HepG2 (cell line): Measurements from ENCODE around the gene MROH2A. TPM values are rescaled to one million over a fixed set of nuclear protein-coding genes. Genes with fewer than 3 reads are reported as not detected.
A peak's percentile ranks its signal among the peaks of the same experiment; 100 is the strongest.

ENCODE experiments used
- ATAC-seq: fragments of 200-7000 bp; cut with Tn5 transposase; 3 replicates; pipeline ENCODE4 v1.9.1; 2020; ENCODE audit warnings: mild to moderate bottlenecking, moderate library complexity
- BruUV-seq: library from RNA; stranded (reverse); fragments of 400-500 nt; replicated peaks from 2 replicates; lab custom pipeline; 2021; lab: Mats Ljungman, UMichigan
- CTCF ChIA-PET: fragments of 300-600 bp; formaldehyde crosslinking; extraction: SDS; loops from one replicate; lab custom pipeline; 2021; ENCODE audit warnings: low total read pairs, inconsistent platforms, low intra/inter-chr PET ratio; lab: Yijun Ruan, JAX
- POLR2A ChIA-PET: fragments of 350-600 bp; sonication (Branson Sonifier 250); formaldehyde crosslinking; loops from one replicate; lab custom pipeline; 2020; ENCODE audit warnings: antibody characterized with exemption, inconsistent platforms; lab: Yijun Ruan, JAX
- DNase-seq: peaks from one replicate; pipeline ENCODE4 v3.0.0-alpha.2; 2015; ENCODE audit warnings: low spot score
- FAIRE-seq: peaks from 3 replicates; lab custom pipeline; 2011; peaks lifted over from hg19 to GRCh38; lab: Jason Lieb, UNC
- H2AFZ ChIP-seq: one replicate; pipeline ENCODE4 v1.6.1; 2011; ENCODE audit warnings: low read length, inconsistent platforms
- H3K27ac ChIP-seq: fragments of 300-600 bp; 3 replicates; pipeline ENCODE4 v1.8.0; 2011; ENCODE audit warnings: mixed run types, mild to moderate bottlenecking, mixed read lengths, low read length, inconsistent platforms; ENCODE audit not compliant: insufficient read depth; ENCODE audit errors: extremely low read length
- H3K27me3 ChIP-seq, 2 experiments: fragments of 200-600 bp in 1 of 2; 2 replicates in 1 of 2; 3 replicates in 1 of 2; pipeline versions ENCODE4 v1.6.0 to v1.8.0; 2011; ENCODE audit warnings: low read length in 2 of 2, mild to moderate bottlenecking in 2 of 2, moderate library complexity in 2 of 2, inconsistent platforms in 1 of 2; ENCODE audit not compliant: insufficient read depth in 2 of 2, control insufficient read depth in 1 of 2
- H3K36me3 ChIP-seq, 2 experiments: fragments of 200-600 bp in 1 of 2; replicated peaks in 1 of 2; 2 replicates in 1 of 2; 3 replicates in 1 of 2; pipeline versions ENCODE4 v1.5.1 to v1.8.0; 2011; ENCODE audit warnings: low read length in 2 of 2, inconsistent platforms in 1 of 2; ENCODE audit not compliant: insufficient read depth in 2 of 2, control insufficient read depth in 1 of 2
- H3K4me1 ChIP-seq: 2 replicates; pipeline ENCODE4 v1.5.1; 2012; ENCODE audit warnings: low read length, inconsistent platforms; ENCODE audit not compliant: insufficient read depth
- H3K4me2 ChIP-seq: 2 replicates; pipeline ENCODE4 v1.6.0; 2011; ENCODE audit warnings: low read depth, low read length, inconsistent platforms
- H3K4me3 ChIP-seq, 3 experiments: fragments of 200-600 bp in 1 of 3; sonication (generic), shearing (Covaris generic) in 1 of 3; replicated peaks in 1 of 3; 2 replicates each; pipeline ENCODE4 v1.5.1; 2011 to 2016; ENCODE audit warnings: low read length in 3 of 3, inconsistent platforms in 2 of 3, low read depth in 2 of 3, mild to moderate bottlenecking in 2 of 3, control low read depth in 1 of 3, mixed read lengths in 1 of 3; ENCODE audit not compliant: insufficient read depth in 1 of 3
- H3K79me2 ChIP-seq: one replicate; pipeline ENCODE4 v1.6.1; 2011; ENCODE audit warnings: low read length, inconsistent platforms; ENCODE audit not compliant: insufficient read depth
- H3K9ac ChIP-seq: 2 replicates; pipeline ENCODE4 v1.6.0; 2011; ENCODE audit warnings: mild to moderate bottlenecking, low read depth, low read length, inconsistent platforms; ENCODE audit not compliant: insufficient read depth
- H3K9me3 ChIP-seq: 2 replicates; pipeline ENCODE4 v1.5.1; 2012; ENCODE audit warnings: mild to moderate bottlenecking, low read length
- H4K20me1 ChIP-seq: 2 replicates; pipeline ENCODE4 v1.6.0; 2011; ENCODE audit warnings: inconsistent platforms, mild to moderate bottlenecking, low read length, moderate library complexity; ENCODE audit not compliant: insufficient read depth
- ARHGAP35 ChIP-seq: sonication (generic); formaldehyde crosslinking; IDR thresholded peaks from 2 replicates; pipeline ENCODE4 v1.9.0; 2022; ENCODE audit warnings: mild to moderate bottlenecking, inconsistent platforms, moderate library complexity, missing genetic modification reagents, borderline replicate concordance
- CBFB ChIP-seq: sonication (generic); formaldehyde crosslinking; IDR thresholded peaks from 2 replicates; pipeline ENCODE4 v1.4.0; 2020; ENCODE audit warnings: missing genetic modification reagents
- FOXC1 ChIP-seq: sonication (generic); formaldehyde crosslinking; IDR thresholded peaks from 2 replicates; pipeline ENCODE4 v1.8.0; 2022; ENCODE audit warnings: mild to moderate bottlenecking, missing genetic modification reagents, borderline replicate concordance
- HOXA5 ChIP-seq: sonication (generic); formaldehyde crosslinking; IDR thresholded peaks from 2 replicates; pipeline ENCODE4 v1.4.0; 2020; ENCODE audit warnings: missing genetic modification reagents
- MAZ ChIP-seq, 2 experiments: sonication (generic) in 1 of 2; formaldehyde crosslinking in 1 of 2; IDR thresholded peaks; 2 replicates each; pipeline versions ENCODE4 v1.5.0 to v1.6.1; 2012 to 2020; ENCODE audit warnings: low read depth in 2 of 2, mild to moderate bottlenecking in 2 of 2, borderline replicate concordance in 1 of 2, improper control_type of control experiment in 1 of 2, low read length in 1 of 2, missing genetic modification reagents in 1 of 2, moderate library complexity in 1 of 2
- ZKSCAN1 ChIP-seq: fragments of 150-350 bp; IDR thresholded peaks from 2 replicates; pipeline ENCODE4 v1.6.1; 2014; ENCODE audit warnings: low read length
- ZNF143 ChIP-seq: sonication (generic); formaldehyde crosslinking; IDR thresholded peaks from 2 replicates; pipeline ENCODE4 v1.4.0; 2020; ENCODE audit warnings: missing genetic modification reagents
- ZNF256 ChIP-seq: sonication (generic); formaldehyde crosslinking; conservative IDR thresholded peaks from 2 replicates; pipeline ENCODE4 v1.4.0; 2020; ENCODE audit warnings: missing genetic modification reagents
- WGBS: methylation state at CpG from one replicate; pipeline ENCODE4 v1.1.6; 2017; ENCODE audit warnings: low lambda C conversion rate; 5-methylcytosine and 5-hydroxymethylcytosine counted together
- in situ Hi-C: cut with HindIII; loops from 2 replicates; pipeline ENCODE4 v1.10.0; 2017; ENCODE audit warnings: low pct_unique_long_range_greater_than_20kb; ENCODE audit not compliant: extremely low pct_ligation_motif_present
- intact Hi-C: fragments of 100-400 bp; cut with micrococcal nuclease; formaldehyde crosslinking; loops from one replicate; pipeline ENCODE4 v1.10.0; 2022; ENCODE audit not compliant: unreplicated experiment
- polyA plus RNA-seq, 8 experiments: library from polyadenylated mRNA; depleted of rRNA in 3 of 8; stranded (reverse) in 7 of 8; unstranded in 1 of 8; fragments of >200 nt; fragmentation: Illumina TruSeq in 4 of 8; extraction: Trizol in 4 of 8; gene quantifications; 2 replicates each; pipeline versions ENCODE4 v1.2.1 to v1.2.3, GENCODE V29; 2011 to 2016; ENCODE audit warnings: low read depth in 4 of 8, missing spikeins in 1 of 8, mixed read lengths in 1 of 8; ENCODE audit not compliant: insufficient read depth in 1 of 8
- total RNA-seq, 5 experiments: library from RNA; depleted of rRNA; stranded (reverse); fragments of >200 nt; fragmentation: Illumina TruSeq; extraction: Trizol; gene quantifications; 2 replicates each; pipeline ENCODE4 v1.2.3, GENCODE V29; 2016; ENCODE audit warnings: low read depth in 1 of 5

Gene MROH2A
- total and polyA plus RNA-seq, 2 of the 13 experiments (the other 11 are each of a cell fraction or from before 2014, with no cell fraction given), result 0.03 to 0.04 TPM

DNA sequence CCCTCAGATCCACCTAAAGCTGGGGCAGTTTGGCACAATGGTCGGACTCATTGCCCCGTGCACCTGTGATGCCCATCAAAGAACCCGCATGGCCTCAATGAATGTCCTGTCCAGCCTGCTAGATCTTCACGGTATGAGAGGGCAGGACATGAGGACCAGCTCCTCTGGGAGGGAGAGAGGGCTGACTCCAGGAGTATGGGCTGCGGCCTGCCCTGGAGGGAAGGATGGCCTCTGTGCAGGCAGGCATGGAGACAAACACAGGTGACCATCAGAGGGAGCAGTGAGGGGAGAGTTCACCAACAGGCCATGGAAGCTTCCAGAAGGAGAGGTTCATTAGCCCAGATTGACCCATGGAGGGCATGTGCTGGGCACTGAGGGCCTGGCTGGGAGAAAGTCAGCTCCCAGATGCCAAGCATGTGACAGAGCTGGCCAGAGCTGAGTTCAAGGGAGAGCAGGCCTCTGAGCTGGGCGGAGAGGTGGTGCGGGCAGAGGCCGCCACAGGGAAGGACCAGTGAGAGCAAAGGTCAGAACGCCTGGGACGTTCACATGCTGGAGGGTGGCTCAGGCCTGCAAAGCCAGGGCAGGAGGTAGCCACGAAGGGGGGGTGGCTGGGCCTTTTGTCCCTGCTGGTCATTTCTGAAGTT lies 40.0 kb downstream of the MROH2A start (continued):
- TF ChIP-seq MAZ (IDR thresholded peaks at IDR 0.05; ENCODE audit: borderline replicate concordance, low read depth, low read length), result no peak
- no peak for TF ChIP-seq MAZ (CRISPR knock-in tag; IDR thresholded peaks at IDR 0.05; ENCODE audit: low read depth)
- TF ChIP-seq CBFB (CRISPR knock-in tag), result no peak
- TF ChIP-seq ZNF256 (CRISPR knock-in tag), result no peak
- no peak for TF ChIP-seq ZNF143 (CRISPR knock-in tag)
- TF ChIP-seq HOXA5 (CRISPR knock-in tag), result no peak

DNA sequence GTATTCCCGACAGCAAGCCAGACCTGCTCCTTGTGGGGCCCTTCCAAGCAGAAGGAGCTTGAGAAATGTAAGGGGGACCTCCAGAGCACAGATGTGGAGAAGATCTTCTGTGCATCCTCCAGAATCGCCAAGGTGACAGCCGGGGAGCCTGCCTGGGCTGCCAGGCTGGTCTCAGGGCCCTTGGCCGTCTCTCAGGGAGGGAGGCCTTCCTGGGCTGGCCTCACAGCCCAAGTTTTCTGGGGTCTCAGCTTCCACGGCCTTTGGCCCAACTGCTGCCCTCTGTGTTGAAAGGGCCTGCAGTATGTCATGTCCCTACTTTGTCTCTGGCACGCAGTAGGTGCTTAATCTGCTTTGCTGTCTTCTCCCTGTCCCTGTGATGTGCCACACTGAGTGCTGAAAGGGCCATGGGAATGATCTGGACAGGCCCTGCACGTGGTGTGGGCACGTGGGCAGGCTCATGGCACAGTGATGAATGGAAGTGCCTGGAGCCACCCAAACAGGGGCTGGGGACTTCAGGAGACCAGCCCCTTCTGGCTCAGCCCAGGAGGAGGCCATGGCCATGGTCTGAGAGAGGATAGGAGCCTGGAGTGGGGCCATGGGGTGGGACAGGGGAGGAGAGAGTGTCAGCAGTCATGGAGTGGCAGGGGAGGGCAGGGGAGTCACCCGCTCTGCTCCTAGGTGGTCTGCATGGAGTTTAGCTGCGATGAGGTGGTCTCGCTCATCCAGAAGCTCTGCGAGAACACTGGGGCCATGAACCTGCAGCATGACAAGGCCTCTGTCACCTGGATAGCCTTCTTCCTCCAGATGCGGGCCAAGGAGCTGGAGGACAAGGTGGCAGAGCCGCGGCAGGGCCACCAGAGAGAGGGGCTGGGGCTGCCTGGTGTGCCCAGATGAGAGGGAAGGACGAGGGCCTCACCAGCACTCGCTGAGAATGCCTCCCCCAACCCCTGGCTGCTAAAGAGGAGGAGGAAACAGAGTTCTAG lies 40.8 kb downstream of the MROH2A start:
- ChIA-PET CTCF (no interaction called here), POLR2A (no interaction called here)
- Histone ChIP-seq H3K9ac (no peak overlapping the region), H3K36me3 (no peaks in the 10 kb centered on the region), H3K4me2 (0 out of 2 replicates have a peak overlapping the region, but pooled peaks have one; percentile 25), H3K27ac (no peak overlapping the region), H3K27me3 (peaks cover 8 to 35% of the 10 kb centered on the region in 2 experiments), H3K9me3 (no peaks in the 10 kb centered on the region), H3K4me3 (no peak overlapping the region), H4K20me1 (no peaks in the 10 kb centered on the region), H2AFZ (no peak overlapping the region), H3K4me1 (peaks cover 23% of the 10 kb centered on the region), H3K79me2 (no peaks in the 10 kb centered on the region)
- intact Hi-C loops (no loop called here), in situ Hi-C loops (no loop called here)
- TF ChIP-seq ARHGAP35 (CRISPR knock-in tag) (no peak), FOXC1 (0 out of 2 replicates have a peak, but pooled peaks have one; percentile 10), ZKSCAN1 (peak; percentile 42; the same call in 1 of the 2 replicates)
- WGBS, result 65% methylated on average over 14 of the region's 17 CpGs
- no peak for FAIRE-seq
- ATAC-seq, result no peak
- no TSS peak for BruUV-seq
- DNase-seq, result no peak
